Activated B cell treated with CpG ODN at 0.5 μM for 24 hours (primary cell): ENCODE data around the gene CDH2. TPM values are rescaled to one million over a fixed set of nuclear protein-coding genes. Genes with fewer than 3 reads are reported as not detected.

Experiments used
- ATAC-seq: fragments of 200-7000 bp; cut with Tn5 transposase; one replicate; pipeline ENCODE4 v1.10.0; 2021; ENCODE audit warnings: low read depth, mild to moderate bottlenecking, moderate library complexity
- CTCF ChIA-PET: fragments of 350-600 bp; sonication (Branson Sonifier 250); formaldehyde crosslinking; loops from one replicate; lab custom pipeline; 2021; ENCODE audit warnings: antibody characterized with exemption; lab: Charles Lee
- POLR2A ChIA-PET: fragments of 350-600 bp; sonication (Branson Sonifier 250); formaldehyde crosslinking; loops from one replicate; lab custom pipeline; 2021; ENCODE audit warnings: antibody characterized with exemption; lab: Charles Lee
- DNase-seq: peaks from one replicate; pipeline ENCODE4 v3.0.0; 2022
- H3K27ac Mint-ChIP-seq: one replicate; pipeline ENCODE4 v1.8.0; 2020; ENCODE audit warnings: mixed read lengths
- H3K27me3 Mint-ChIP-seq: one replicate; pipeline ENCODE4 v1.8.0; 2021; ENCODE audit warnings: mixed read lengths
- H3K36me3 Mint-ChIP-seq: one replicate; pipeline ENCODE4 v1.8.0; 2021; ENCODE audit warnings: low read depth, mixed read lengths
- H3K4me1 Mint-ChIP-seq: one replicate; pipeline ENCODE4 v1.8.0; 2021; ENCODE audit warnings: mixed read lengths
- H3K4me3 Mint-ChIP-seq: one replicate; pipeline ENCODE4 v1.8.0; 2020; ENCODE audit warnings: mild to moderate bottlenecking, mixed read lengths
- H3K9me3 Mint-ChIP-seq: one replicate; pipeline ENCODE4 v1.8.0; 2020; ENCODE audit warnings: mixed read lengths
- intact Hi-C: fragments of 100-400 bp; cut with micrococcal nuclease; formaldehyde crosslinking; loops from one replicate; pipeline ENCODE4 v1.15.1; 2024
- total RNA-seq: library from RNA; stranded (reverse); gene quantifications from 2 replicates; pipeline ENCODE4 v1.2.3, GENCODE V29; 2022
- TF ChIP-seq, protein P1 (sequence below): fragments of 200-600 bp; IDR thresholded peaks from one replicate; pipeline ENCODE4 v1.8.0; 2022; ENCODE audit warnings: antibody characterized with exemption, mild to moderate bottlenecking

Gene CDH2
- total RNA-seq, 1 donor from 2014 or later = not detected

DNA sequence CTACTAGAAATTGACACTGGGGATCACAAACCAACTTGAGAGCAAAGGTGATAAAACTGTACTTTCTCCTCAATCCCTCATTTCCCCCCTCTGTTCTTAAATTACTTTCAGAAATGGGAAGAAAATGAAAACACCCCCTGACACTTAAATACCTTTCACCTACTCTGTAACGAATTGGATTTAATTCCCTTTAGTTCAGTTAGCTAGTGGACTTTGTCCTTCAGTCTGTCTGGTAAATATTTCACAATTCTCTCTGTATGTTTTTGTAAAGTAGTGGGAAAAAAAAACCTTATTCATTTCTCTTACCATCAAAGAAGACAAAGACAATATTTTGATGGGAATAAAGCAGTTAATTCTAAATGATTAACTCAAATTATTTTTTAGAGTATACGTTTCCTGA is 85.7 kb downstream of the CDH2 start:
- H3K36me3 Mint-ChIP-seq = no peaks in the 10 kb centered on the region
- intact Hi-C loops = no loop called here
- no peaks in the 10 kb centered on the region for H3K27me3 Mint-ChIP-seq
- no peak for ATAC-seq
- TF ChIP-seq, protein P1, sequence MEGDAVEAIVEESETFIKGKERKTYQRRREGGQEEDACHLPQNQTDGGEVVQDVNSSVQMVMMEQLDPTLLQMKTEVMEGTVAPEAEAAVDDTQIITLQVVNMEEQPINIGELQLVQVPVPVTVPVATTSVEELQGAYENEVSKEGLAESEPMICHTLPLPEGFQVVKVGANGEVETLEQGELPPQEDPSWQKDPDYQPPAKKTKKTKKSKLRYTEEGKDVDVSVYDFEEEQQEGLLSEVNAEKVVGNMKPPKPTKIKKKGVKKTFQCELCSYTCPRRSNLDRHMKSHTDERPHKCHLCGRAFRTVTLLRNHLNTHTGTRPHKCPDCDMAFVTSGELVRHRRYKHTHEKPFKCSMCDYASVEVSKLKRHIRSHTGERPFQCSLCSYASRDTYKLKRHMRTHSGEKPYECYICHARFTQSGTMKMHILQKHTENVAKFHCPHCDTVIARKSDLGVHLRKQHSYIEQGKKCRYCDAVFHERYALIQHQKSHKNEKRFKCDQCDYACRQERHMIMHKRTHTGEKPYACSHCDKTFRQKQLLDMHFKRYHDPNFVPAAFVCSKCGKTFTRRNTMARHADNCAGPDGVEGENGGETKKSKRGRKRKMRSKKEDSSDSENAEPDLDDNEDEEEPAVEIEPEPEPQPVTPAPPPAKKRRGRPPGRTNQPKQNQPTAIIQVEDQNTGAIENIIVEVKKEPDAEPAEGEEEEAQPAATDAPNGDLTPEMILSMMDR = no peak
- DNase-seq = no peak
- no peak overlapping the region for H3K4me3 Mint-ChIP-seq
- no peak overlapping the region for H3K27ac Mint-ChIP-seq
- H3K4me1 Mint-ChIP-seq = no peaks in the 10 kb centered on the region
- H3K9me3 Mint-ChIP-seq = no peaks in the 10 kb centered on the region
- ChIA-PET POLR2A (no interaction called here), CTCF (no interaction called here)

DNA sequence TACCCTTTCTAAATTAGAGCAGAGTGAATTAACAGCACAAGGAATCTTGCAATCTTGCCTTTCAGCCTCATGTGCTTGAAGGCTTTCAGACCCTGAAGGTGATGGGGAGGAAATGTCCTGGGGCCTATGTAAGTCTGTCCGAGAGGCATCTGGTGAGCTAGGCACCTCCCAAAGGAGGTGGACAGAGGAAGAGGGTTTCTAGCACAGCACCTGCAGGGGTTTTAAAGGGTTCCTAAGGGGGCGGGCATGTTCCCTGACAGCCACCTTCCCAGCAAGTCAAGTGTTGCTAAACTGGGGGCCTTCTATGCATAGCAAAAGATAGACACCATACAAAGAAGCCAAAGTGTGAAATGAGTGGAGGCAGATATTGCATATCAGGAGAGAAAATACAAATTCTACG is 88.5 kb downstream of the CDH2 start:
- no peak for DNase-seq
- ChIA-PET CTCF (no interaction called here), POLR2A (no interaction called here)
- TF ChIP-seq, protein P1 = no peak
- intact Hi-C loops = no loop called here
- H3K27me3 Mint-ChIP-seq = no peaks in the 10 kb centered on the region
- no peaks in the 10 kb centered on the region for H3K9me3 Mint-ChIP-seq
- no peaks in the 10 kb centered on the region for H3K36me3 Mint-ChIP-seq
- H3K27ac Mint-ChIP-seq = no peak overlapping the region
- no peaks in the 10 kb centered on the region for H3K4me1 Mint-ChIP-seq
- no peak for ATAC-seq
- H3K4me3 Mint-ChIP-seq = no peak overlapping the region

DNA sequence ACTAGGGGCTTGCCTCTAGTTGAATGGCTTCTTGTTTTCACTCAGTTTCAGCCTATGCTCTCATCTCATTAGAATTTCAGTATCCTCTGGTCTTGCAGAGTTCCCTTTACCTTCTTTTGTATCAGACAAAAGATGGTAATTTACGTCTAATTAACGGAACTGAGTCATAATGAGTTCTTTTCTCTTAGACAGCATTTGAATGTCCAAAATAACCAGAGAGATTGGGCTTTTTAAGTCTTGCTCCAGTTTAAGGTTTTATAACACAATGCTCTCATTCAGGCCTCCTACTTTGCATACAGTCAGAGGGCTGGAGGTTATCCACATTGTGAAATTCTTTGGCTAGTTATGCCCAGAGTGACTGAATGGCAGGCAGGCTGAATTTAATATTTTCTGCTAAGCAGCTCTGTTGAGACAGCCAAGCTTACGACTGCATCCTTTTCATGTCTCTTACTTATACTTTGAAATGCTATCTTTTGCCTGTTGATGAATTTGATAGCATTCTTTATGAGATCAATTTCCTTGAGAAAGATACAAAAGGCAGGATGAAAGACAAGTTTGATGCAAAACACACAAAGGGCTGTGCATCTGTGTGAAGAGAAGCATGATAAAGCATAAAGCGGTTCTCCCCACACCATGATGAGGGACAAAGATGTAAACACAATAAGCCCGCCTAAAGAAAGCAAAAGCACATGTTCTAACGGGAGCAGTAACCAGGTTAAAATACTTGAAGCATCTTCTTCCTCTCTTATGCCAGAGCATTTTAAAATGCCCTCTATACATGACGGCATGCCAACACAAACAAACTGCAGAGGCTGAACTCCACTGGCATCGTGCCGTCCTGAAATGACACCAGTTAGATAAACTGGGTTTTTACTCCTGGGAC is 90.0 kb downstream of the CDH2 start:
- Mint-ChIP-seq H3K9me3 (no peaks in the 10 kb centered on the region), H3K4me1 (no peaks in the 10 kb centered on the region), H3K27me3 (no peaks in the 10 kb centered on the region), H3K36me3 (no peaks in the 10 kb centered on the region), H3K4me3 (no peak overlapping the region), H3K27ac (no peak overlapping the region)
- intact Hi-C loops = no loop called here
- ChIA-PET POLR2A (no interaction called here), CTCF (no interaction called here)
- no peak for DNase-seq
- TF ChIP-seq, protein P1 = no peak
- no peak for ATAC-seq

DNA sequence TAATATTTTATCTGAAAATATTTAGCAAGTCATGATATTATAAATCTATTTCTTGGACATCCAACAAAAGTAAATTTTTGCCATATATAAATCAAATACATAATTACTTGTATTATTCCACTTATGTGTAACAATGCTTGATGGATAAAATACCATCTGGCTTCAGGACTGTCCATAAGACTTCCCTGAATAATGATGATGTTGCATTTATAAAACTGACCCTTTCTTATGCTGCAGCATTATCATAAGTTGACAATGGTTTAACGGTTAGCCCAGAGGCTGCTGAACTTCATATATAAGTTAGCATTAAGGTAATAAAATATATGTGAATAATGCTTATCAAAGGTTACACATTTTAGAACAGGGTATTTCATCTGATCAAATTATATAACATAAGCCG is 95.4 kb downstream of the CDH2 start:
- DNase-seq = no peak
- ChIA-PET POLR2A (no interaction called here), CTCF (no interaction called here)
- H3K36me3 Mint-ChIP-seq = no peaks in the 10 kb centered on the region
- intact Hi-C loops = no loop called here
- H3K27ac Mint-ChIP-seq = no peak overlapping the region
- TF ChIP-seq, protein P1 = no peak
- H3K27me3 Mint-ChIP-seq = no peaks in the 10 kb centered on the region
- no peaks in the 10 kb centered on the region for H3K4me1 Mint-ChIP-seq
- H3K9me3 Mint-ChIP-seq = peaks cover 2% of the 10 kb centered on the region
- no peak overlapping the region for H3K4me3 Mint-ChIP-seq
- no peak for ATAC-seq

DNA sequence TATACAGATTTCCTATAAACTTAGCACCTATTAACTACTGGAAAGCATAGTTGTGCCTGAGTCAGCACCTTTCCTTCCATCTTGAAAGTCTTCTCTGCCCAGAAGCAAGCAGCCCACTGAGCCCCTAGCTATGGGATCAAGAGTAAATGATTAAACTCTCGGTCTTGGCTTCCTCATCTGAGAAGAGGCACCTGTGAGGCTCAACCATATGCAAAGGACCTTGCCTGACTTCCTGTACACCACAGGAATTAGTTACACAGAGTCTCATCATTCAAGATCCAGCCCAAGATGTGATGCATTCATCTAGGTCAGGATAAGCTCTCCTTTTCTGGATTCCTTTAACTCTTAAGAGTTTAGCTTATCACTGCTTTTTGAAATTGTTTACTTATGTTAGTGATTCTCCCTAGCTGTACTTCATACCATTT is 96.0 kb downstream of the CDH2 start:
- Mint-ChIP-seq H3K4me3 (no peak overlapping the region), H3K4me1 (no peaks in the 10 kb centered on the region), H3K9me3 (peaks cover 2% of the 10 kb centered on the region), H3K27me3 (no peaks in the 10 kb centered on the region), H3K36me3 (no peaks in the 10 kb centered on the region), H3K27ac (no peak overlapping the region)
- no peak for ATAC-seq
- DNase-seq = no peak
- TF ChIP-seq, protein P1 = no peak
- ChIA-PET CTCF (no interaction called here), POLR2A (no interaction called here)
- intact Hi-C loops = no loop called here
